SK-N-SH treated with all-trans-retinoic acid at 6 μM for 48 hours (cell line): ENCODE results near the gene SLC17A5.
A peak's percentile ranks its signal among the peaks of the same experiment; 100 is the strongest.

ENCODE experiments used
- ATAC-seq: fragments of 200-7000 bp; cut with Tn5 transposase; 3 replicates; pipeline ENCODE4 v1.9.1; 2020; ENCODE audit warnings: mild to moderate bottlenecking, moderate library complexity
- ARNTL ChIP-seq: fragments of 450-650 bp; formaldehyde crosslinking; IDR thresholded peaks from 2 replicates; pipeline ENCODE4 v1.5.0; 2020; ENCODE audit warnings: low read depth, mild to moderate bottlenecking, moderate library complexity, borderline replicate concordance
- BACH2 ChIP-seq: fragments of 250-450 bp; sonication (Bioruptor Pico); IDR thresholded peaks from 2 replicates; pipeline ENCODE4 v1.9.0; 2021; ENCODE audit warnings: mild to moderate bottlenecking, borderline replicate concordance
- CREB5 ChIP-seq: fragments of 250-450 bp; sonication (Bioruptor Pico); IDR thresholded peaks from 2 replicates; pipeline ENCODE4 v1.5.1; 2020; ENCODE audit warnings: low read depth, mild to moderate bottlenecking, moderate library complexity
- CSDC2 ChIP-seq: fragments of 250-450 bp; sonication (Bioruptor Pico); IDR thresholded peaks from 2 replicates; pipeline ENCODE4 v1.5.0; 2020; ENCODE audit warnings: mild to moderate bottlenecking, moderate library complexity
- CSRNP3 ChIP-seq: fragments of 250-450 bp; sonication (Bioruptor Pico); IDR thresholded peaks from 2 replicates; pipeline ENCODE4 v1.5.1; 2021; ENCODE audit warnings: mild to moderate bottlenecking, moderate library complexity
- ESRRG ChIP-seq: fragments of 250-450 bp; sonication (Bioruptor Pico); IDR thresholded peaks from 2 replicates; pipeline ENCODE4 v1.6.1; 2021; ENCODE audit warnings: mild to moderate bottlenecking
- GLIS3 ChIP-seq: fragments of 250-450 bp; sonication (Bioruptor Pico); IDR thresholded peaks from 2 replicates; pipeline ENCODE4 v1.5.0; 2020; ENCODE audit warnings: mild to moderate bottlenecking, moderate library complexity
- OSR1 ChIP-seq: fragments of 250-450 bp; sonication (Bioruptor Pico); IDR thresholded peaks from 2 replicates; pipeline ENCODE4 v1.8.0; 2022; ENCODE audit warnings: moderate library complexity, mild to moderate bottlenecking, inconsistent platforms
- PATZ1 ChIP-seq: fragments of 250-450 bp; sonication (Bioruptor Pico); IDR thresholded peaks from 2 replicates; pipeline ENCODE4 v1.8.0; 2020; ENCODE audit warnings: mild to moderate bottlenecking, moderate library complexity, borderline replicate concordance
- POU6F1 ChIP-seq: fragments of 250-450 bp; sonication (Bioruptor Pico); IDR thresholded peaks from 2 replicates; pipeline ENCODE4 v1.8.0; 2021; ENCODE audit warnings: low read depth, mild to moderate bottlenecking, moderate library complexity, borderline replicate concordance
- RARB ChIP-seq: fragments of 250-450 bp; sonication (Bioruptor Pico); IDR thresholded peaks from 2 replicates; pipeline ENCODE4 v1.8.0; 2021; ENCODE audit warnings: mild to moderate bottlenecking, moderate library complexity
- SNAI2 ChIP-seq: fragments of 250-450 bp; sonication (Bioruptor Pico); IDR thresholded peaks from 2 replicates; pipeline ENCODE4 v1.5.0; 2020; ENCODE audit warnings: mild to moderate bottlenecking, moderate library complexity
- TCF4 ChIP-seq: fragments of 250-450 bp; sonication (Bioruptor Pico); IDR thresholded peaks from 2 replicates; pipeline ENCODE4 v1.8.0; 2021; ENCODE audit warnings: mild to moderate bottlenecking, moderate library complexity, borderline replicate concordance
- TOX ChIP-seq: fragments of 250-450 bp; sonication (Bioruptor Pico); IDR thresholded peaks from 2 replicates; pipeline ENCODE4 v1.8.0; 2021; ENCODE audit warnings: mild to moderate bottlenecking, moderate library complexity, borderline replicate concordance
- ZFP3 ChIP-seq: fragments of 250-450 bp; sonication (Bioruptor Pico); IDR thresholded peaks from 2 replicates; pipeline ENCODE4 v1.5.0; 2020; ENCODE audit warnings: mild to moderate bottlenecking, moderate library complexity
- ZNF565 ChIP-seq: fragments of 450-650 bp; formaldehyde crosslinking; conservative IDR thresholded peaks from 2 replicates; pipeline ENCODE4 v1.5.0; 2020; ENCODE audit warnings: low read depth, mild to moderate bottlenecking, moderate library complexity
- ZNF8 ChIP-seq: fragments of 450-650 bp; formaldehyde crosslinking; IDR thresholded peaks from 2 replicates; pipeline ENCODE4 v1.5.0; 2020; ENCODE audit warnings: mild to moderate bottlenecking, moderate library complexity

The SLC17A5 gene

GRCh38 chr6:73653571-73654424 is at the start of gene SLC17A5:
SLC17A5 (minus strand) TSS chr6:73653992; CDS start chr6:73653886, 106 bp downstream.
- TF ChIP-seq GLIS3 (CRISPR knock-in tag) (no peak), CSRNP3 (CRISPR knock-in tag) (no peak)
- peak; percentile 98 for ATAC-seq

- no peak for TF ChIP-seq BACH2 (CRISPR knock-in tag)
- TF ChIP-seq, all 23 proteins: peak for 0
- no peak for ATAC-seq
Measured at GRCh38 chr6:73703466-73703865, 49.7 kb upstream of the SLC17A5 start.

GRCh38 chr6:73702444-73702843 is 48.7 kb upstream of the SLC17A5 start:
- TF ChIP-seq CREB5 (CRISPR knock-in tag) (no peak), CSRNP3 (CRISPR knock-in tag) (no peak), TOX (CRISPR knock-in tag) (no peak), BACH2 (CRISPR knock-in tag) (no peak), ZNF565 (CRISPR knock-in tag) (no peak), POU6F1 (CRISPR knock-in tag) (no peak), CSDC2 (CRISPR knock-in tag) (no peak), ZNF8 (CRISPR knock-in tag) (no peak), OSR1 (CRISPR knock-in tag) (no peak), RARB (CRISPR knock-in tag) (no peak), PATZ1 (no peak), ESRRG (CRISPR knock-in tag) (no peak), TCF4 (CRISPR knock-in tag) (no peak), ZFP3 (CRISPR knock-in tag) (no peak), ARNTL (CRISPR knock-in tag) (no peak), SNAI2 (no peak)
- TF ChIP-seq, all 23 proteins: peak for 0
- no peak for ATAC-seq

GRCh38 chr6:73699676-73700459 is 46.1 kb upstream of the SLC17A5 start:
- TF ChIP-seq TCF4 (CRISPR knock-in tag) = no peak
- ATAC-seq = no peak
